AG09309 (cell line): Measurements from ENCODE around the gene KCNIP3.

Source experiments
- DNase-seq: peaks from one replicate; pipeline ENCODE4 v3.0.0-alpha.2; 2010; ENCODE audit warnings: low read depth
- H3K4me3 ChIP-seq: 2 replicates; pipeline ENCODE4 v1.5.1; 2011; ENCODE audit warnings: mild to moderate bottlenecking, low read depth, low read length, moderate library complexity; ENCODE audit not compliant: control insufficient read depth
- TF ChIP-seq, protein P1 (sequence below): IDR thresholded peaks from 2 replicates; pipeline ENCODE4 v1.5.1; 2011; ENCODE audit warnings: mild to moderate bottlenecking, low read depth, low read length, inconsistent platforms; ENCODE audit not compliant: insufficient read depth, control insufficient read depth; ENCODE audit errors: missing control alignments

The KCNIP3 gene

GRCh38 chr2:95292623-95293260 lies 4.4 kb upstream of the KCNIP3 start:
- TF ChIP-seq, protein P1, sequence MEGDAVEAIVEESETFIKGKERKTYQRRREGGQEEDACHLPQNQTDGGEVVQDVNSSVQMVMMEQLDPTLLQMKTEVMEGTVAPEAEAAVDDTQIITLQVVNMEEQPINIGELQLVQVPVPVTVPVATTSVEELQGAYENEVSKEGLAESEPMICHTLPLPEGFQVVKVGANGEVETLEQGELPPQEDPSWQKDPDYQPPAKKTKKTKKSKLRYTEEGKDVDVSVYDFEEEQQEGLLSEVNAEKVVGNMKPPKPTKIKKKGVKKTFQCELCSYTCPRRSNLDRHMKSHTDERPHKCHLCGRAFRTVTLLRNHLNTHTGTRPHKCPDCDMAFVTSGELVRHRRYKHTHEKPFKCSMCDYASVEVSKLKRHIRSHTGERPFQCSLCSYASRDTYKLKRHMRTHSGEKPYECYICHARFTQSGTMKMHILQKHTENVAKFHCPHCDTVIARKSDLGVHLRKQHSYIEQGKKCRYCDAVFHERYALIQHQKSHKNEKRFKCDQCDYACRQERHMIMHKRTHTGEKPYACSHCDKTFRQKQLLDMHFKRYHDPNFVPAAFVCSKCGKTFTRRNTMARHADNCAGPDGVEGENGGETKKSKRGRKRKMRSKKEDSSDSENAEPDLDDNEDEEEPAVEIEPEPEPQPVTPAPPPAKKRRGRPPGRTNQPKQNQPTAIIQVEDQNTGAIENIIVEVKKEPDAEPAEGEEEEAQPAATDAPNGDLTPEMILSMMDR: no peak
- no peak for DNase-seq
- H3K4me3 ChIP-seq: no peak overlapping the region

DNA sequence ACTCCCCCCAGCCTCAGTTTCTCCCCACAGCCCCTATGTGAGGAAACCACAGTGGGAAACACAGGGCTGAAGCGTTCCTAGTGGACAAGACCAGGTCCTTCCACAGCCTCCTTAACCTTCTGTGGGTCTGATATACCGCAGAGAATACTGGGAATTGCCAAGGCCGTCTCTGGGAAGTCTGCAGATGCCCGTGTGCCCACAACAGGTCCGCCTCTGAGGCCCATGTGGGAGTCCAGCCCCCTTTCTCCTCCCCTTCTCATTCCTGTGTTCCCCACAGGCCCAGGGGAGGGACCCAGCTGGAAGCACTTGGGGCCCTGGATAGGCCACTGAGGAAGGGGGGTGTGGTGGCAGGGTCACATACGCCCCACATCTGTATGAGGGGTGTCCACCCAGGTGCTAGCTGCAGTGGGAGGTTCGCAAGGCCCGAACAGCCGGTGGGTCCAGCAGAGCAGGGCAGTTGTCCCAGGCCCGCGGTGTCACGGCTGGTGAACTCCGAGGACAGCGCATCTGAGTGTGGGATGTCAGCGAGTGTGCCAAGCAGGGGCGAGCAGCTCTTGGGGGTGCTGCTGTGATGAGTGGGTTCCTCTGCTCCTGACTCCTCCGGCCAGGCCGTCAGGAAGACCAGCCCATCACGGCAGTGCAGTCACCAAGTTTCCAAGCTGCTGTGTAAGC lies 2.4 kb upstream of the KCNIP3 start:
- TF ChIP-seq, protein P1: no peak
- no peak for DNase-seq
- no peak overlapping the region for H3K4me3 ChIP-seq

- H3K4me3 ChIP-seq: no peak overlapping the region
- DNase-seq: no peak
- TF ChIP-seq, protein P1: no peak
Measured at GRCh38 chr2:95295376-95295775, 1.8 kb upstream of the KCNIP3 start.

DNA sequence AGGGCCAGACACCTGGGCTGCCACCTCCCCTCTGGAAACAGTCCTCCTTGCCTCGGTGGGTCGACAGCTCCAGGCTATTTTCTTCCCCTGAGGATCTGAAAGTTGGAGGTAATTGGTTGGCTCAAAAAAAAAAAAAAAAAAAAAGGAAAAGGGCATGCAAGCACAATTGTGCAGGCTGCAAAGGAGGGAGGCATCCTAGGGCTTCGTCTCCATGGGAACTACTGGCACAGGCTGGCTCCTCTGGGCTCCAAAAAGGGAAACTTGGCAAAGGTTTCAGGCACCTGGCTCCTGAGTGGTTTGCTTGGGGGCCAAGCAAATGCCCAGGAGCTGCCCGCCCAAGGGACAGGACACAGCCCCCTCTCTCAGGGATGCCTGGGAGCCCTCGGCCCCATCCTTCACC lies 1.1 kb upstream of the KCNIP3 start:
- no peak for DNase-seq
- no peak overlapping the region for H3K4me3 ChIP-seq
- TF ChIP-seq, protein P1: no peak

GRCh38 chr2:95297639-95298395 lies 670 bp downstream of the KCNIP3 start:
- no peak for DNase-seq
- H3K4me3 ChIP-seq: no peak overlapping the region
- TF ChIP-seq, protein P1: no peak

GRCh38 chr2:95298486-95299111 lies 1.5 kb downstream of the KCNIP3 start:
- H3K4me3 ChIP-seq: no peak overlapping the region
- TF ChIP-seq, protein P1: no peak
- no peak for DNase-seq
